Neuron (in vitro differentiated cells): Measurements from ENCODE around the gene MNT.

Experiments used
- H2AFZ ChIP-seq: one replicate; pipeline ENCODE4 v1.6.1; 2013; ENCODE audit warnings: low read depth, mild to moderate bottlenecking, inconsistent platforms, low read length, moderate library complexity
- H3K27me3 ChIP-seq: one replicate; pipeline ENCODE4 v1.6.1; 2013; ENCODE audit warnings: low read length; ENCODE audit not compliant: insufficient read depth
- H3K36me3 ChIP-seq: one replicate; pipeline ENCODE4 v1.6.1; 2013; ENCODE audit warnings: low read length; ENCODE audit not compliant: insufficient read depth
- H3K4me1 ChIP-seq: one replicate; pipeline ENCODE4 v1.6.1; 2013; ENCODE audit warnings: low read length; ENCODE audit not compliant: insufficient read depth
- H3K4me3 ChIP-seq: 2 replicates; pipeline ENCODE4 v1.5.1; 2013; ENCODE audit warnings: mild to moderate bottlenecking, low read length, moderate library complexity
- H3K9me3 ChIP-seq: one replicate; pipeline ENCODE4 v1.6.1; 2013; ENCODE audit warnings: low read length

Gene MNT

DNA sequence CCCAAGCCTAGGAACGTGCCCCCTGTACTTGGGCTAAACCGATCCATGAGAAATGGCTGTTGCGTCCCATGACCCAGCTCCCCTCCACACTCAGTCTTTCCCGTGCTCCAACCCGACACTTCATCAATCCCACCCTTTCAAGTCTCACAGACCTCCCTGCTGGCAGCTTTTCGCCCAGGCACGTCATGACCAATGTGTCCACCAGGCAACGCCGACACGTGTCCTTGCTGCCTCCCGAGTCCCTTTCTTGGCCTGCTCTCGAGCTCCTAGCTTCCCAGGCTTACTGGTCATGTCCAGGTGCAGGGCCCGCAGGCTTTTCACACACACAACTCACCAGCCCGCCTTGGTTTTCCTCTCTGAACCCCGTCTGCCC is 12.2 kb downstream of the MNT start:
- peaks cover 17% of the 10 kb centered on the region for H3K36me3 ChIP-seq
- H2AFZ ChIP-seq = no peak overlapping the region
- H3K4me1 ChIP-seq = peaks cover 54% of the 10 kb centered on the region
- H3K27me3 ChIP-seq = no peaks in the 10 kb centered on the region
- H3K4me3 ChIP-seq = no peak overlapping the region
- no peaks in the 10 kb centered on the region for H3K9me3 ChIP-seq

DNA sequence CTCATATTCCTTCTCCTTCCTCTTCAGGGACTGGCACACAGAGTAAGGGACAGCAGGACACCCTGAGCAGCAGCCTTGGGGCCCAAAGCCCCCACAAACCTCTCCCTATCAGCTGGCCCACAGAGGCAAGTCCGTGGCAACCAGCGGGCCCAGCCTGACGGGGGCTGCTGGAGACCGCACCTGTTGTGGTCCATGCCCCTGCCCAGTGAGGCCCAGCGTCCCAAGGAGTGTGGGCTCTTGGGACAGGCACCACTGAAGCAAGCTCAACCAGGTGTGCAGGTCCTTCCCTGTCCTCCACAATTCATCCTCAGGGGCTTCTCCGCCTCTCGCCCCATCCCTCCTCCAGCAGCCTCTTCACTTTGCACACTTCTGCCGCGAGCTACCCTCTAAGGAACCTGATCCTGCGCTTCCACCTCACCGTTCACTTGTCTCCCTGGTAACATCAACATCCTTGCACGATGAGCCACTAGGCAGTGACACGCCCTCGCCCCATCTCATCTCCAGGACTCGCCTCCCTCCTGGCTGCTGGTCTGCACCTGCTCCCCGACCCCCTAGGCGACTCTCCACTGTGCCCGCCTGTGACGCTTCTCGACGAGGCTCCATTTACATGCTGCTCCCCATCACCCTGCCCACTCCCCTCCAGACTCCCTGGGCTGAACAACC is 12.7 kb downstream of the MNT start:
- H3K27me3 ChIP-seq = no peaks in the 10 kb centered on the region
- H3K36me3 ChIP-seq = peaks cover 17% of the 10 kb centered on the region
- H3K9me3 ChIP-seq = no peaks in the 10 kb centered on the region
- no peak overlapping the region for H2AFZ ChIP-seq
- H3K4me3 ChIP-seq = no peak overlapping the region
- H3K4me1 ChIP-seq = peaks cover 52% of the 10 kb centered on the region

GRCh38 chr17:2387086-2388019 is 13.5 kb downstream of the MNT start:
- H3K9me3 ChIP-seq = no peaks in the 10 kb centered on the region
- no peaks in the 10 kb centered on the region for H3K27me3 ChIP-seq
- peaks cover 17% of the 10 kb centered on the region for H3K36me3 ChIP-seq
- peaks cover 51% of the 10 kb centered on the region for H3K4me1 ChIP-seq
- H2AFZ ChIP-seq = no peak overlapping the region
- no peak overlapping the region for H3K4me3 ChIP-seq

- Histone ChIP-seq H3K36me3 (peaks cover 17% of the 10 kb centered on the region), H3K9me3 (no peaks in the 10 kb centered on the region), H3K4me1 (peaks cover 43% of the 10 kb centered on the region), H3K27me3 (no peaks in the 10 kb centered on the region), H2AFZ (no peak overlapping the region), H3K4me3 (no peak overlapping the region)
These were observed 14.3 kb downstream of the MNT start for GRCh38 chr17:2386400-2387085.

DNA sequence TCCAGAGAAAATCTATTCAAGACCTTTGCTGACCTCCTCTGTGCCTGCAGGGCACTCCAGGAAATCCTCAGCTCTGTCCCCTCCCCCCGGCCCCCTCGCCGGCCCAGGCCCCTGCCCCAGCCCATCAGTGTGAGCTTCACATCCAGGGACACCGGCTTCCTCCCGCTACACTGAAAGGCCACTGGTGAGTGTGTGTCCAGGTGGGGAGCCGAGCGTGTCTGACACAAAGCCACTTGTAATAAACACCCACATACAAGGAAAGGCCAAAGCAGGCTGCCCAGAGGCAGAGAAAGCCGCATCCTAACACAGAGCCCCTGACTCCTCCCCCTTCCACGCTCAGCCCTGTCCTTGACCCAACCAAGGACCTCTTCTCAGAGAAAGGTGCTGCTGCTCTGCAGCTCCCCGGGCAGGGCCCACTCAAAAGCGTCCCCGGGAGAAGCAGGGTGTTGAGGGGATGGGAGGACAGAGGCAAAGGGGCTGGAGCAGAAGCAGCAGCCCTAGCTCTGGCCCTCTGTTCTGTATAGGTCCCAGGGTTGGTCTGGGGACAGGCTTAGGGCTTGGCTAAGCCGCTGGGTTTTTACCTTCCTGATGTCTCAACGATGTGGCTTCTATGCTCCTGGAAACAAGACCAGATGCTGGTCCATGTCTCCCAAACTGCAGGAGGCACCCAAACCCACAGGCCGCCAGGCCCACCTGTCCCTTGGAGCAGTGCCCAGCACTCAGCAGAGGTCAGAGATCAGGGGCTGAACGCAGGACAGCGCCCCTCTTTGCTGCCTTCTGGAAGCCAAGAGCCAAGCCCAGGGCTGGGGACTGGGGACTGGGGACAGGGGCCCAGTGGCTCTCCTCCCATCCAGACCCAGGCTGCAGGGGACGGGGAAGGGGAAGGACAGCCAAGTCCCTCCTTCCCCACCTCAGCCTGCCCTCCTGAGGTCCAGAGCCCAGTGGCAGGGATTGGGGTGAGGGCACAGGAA is 15.3 kb downstream of the MNT start:
- Histone ChIP-seq H3K4me3 (no peak overlapping the region), H3K36me3 (peaks cover 26% of the 10 kb centered on the region)

DNA sequence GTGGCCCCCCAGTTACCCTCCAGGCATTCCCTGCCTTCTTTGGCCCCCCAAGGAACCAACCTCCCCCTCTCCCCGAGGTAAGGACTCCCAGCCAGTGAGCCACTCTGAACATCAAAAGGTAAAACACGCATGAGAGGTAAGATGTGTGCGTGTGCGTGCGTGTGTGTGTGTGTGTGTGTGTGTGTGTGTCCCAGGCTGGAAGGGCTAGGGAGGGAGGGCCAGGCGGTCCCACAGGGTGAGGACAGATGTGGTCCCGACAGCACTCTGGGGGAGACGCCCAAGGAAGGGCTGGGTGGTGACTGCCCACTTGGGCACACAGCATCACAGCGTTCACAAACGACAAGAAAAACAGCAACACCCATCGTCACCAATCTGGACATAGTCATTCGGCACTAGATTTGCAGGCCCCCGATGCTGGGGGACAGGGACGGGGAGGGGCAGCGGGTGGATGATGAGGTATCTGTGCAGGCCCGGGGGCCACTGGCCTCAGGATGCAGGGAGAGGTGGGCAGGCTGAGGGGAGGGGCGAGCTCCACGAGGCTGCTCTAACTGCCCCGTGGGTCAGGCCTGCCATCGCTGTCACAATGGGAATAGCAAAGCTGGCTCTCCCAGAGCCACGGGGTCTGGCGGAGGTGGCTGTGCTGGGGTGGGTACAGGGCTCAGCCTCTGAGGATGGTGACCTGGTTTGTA is 16.3 kb downstream of the MNT start:
- no peaks in the 10 kb centered on the region for H3K9me3 ChIP-seq
- H3K36me3 ChIP-seq = peaks cover 32% of the 10 kb centered on the region
- peaks cover 30% of the 10 kb centered on the region for H3K4me1 ChIP-seq
- no peak overlapping the region for H2AFZ ChIP-seq
- H3K4me3 ChIP-seq = no peak overlapping the region
- H3K27me3 ChIP-seq = no peaks in the 10 kb centered on the region

More for the DNA sequence above, 15.3 kb downstream of the MNT start:
- Histone ChIP-seq H3K9me3 (no peaks in the 10 kb centered on the region), H2AFZ (no peak overlapping the region), H3K27me3 (no peaks in the 10 kb centered on the region), H3K4me1 (peaks cover 35% of the 10 kb centered on the region)

GRCh38 chr17:2383628-2384167 is 17.2 kb downstream of the MNT start:
- Histone ChIP-seq H2AFZ (no peak overlapping the region), H3K9me3 (no peaks in the 10 kb centered on the region), H3K4me1 (peaks cover 30% of the 10 kb centered on the region), H3K27me3 (no peaks in the 10 kb centered on the region), H3K4me3 (no peak overlapping the region), H3K36me3 (peaks cover 38% of the 10 kb centered on the region)

DNA sequence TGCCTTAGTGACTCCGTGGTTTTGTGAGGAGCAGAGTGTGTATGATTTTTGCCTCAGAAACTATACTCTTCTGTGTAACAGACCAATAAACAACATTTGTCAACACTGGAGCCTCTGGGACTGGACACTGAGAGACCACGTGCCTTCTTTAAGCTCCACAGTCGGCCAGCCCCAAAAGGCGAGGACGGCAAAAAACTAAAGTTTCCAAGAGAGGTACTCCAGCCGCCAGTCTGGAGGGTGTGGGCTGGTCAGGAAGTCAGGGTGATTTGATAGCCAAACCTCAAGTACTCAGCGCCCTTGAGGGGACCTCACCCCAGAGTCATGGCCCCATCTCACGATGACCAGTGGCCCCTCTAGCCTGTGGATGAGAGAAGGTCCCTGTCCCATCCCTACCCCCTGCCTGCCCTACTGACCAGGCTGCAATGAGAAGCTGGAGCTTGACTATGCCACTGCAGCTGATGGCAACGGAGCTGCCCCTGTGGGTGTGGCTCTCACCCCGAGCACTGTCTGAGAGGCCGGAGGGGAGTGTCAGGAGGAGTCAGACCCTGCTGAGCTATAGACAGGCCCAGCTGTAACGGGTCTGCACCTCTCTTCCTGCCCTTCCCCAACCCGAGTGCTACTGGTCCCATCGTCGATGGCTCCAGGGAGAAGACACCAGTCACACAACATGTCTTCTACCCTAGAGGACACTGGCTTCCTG is 19.8 kb downstream of the MNT start:
- Histone ChIP-seq H3K9me3 (no peaks in the 10 kb centered on the region), H3K4me3 (no peak overlapping the region), H3K36me3 (peaks cover 40% of the 10 kb centered on the region), H3K4me1 (peaks cover 25% of the 10 kb centered on the region), H2AFZ (no peak overlapping the region), H3K27me3 (no peaks in the 10 kb centered on the region)

DNA sequence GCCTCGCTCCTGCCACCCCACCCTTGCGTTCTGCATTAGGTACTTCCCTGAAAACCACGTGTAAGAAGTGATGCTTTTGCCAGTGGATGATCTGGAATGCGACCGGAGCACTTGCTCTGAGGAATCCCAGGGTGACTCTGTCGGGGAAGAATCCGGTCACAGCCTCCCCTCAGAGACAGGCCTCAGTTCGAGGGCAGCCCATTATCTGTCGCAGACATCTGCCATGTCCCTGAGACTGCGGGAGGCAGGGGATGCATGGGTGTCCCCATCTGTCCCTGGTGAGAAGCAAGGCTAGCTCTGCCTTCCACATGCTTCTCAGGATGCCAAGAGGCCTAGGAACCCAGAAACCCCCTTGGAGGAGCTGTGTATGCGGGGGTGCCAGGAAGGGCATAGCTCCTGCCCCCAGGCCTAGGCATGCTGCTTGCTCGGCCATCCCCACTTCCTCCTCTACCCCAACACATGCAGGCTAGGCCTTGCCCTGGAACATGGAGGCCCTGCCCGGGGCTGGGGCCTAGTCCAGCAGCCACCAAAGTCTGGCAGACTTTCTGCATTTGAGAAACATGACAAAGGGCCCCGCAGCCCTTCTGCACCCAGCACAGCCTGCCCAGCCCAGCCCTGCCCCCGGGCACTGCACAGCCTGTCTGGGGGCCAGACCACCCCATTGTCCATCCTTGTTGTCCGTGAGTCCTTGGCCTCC is 20.5 kb downstream of the MNT start:
- no peak overlapping the region for H2AFZ ChIP-seq
- H3K27me3 ChIP-seq = no peaks in the 10 kb centered on the region
- no peak overlapping the region for H3K4me3 ChIP-seq
- peaks cover 47% of the 10 kb centered on the region for H3K36me3 ChIP-seq
- H3K9me3 ChIP-seq = no peaks in the 10 kb centered on the region
- peaks cover 18% of the 10 kb centered on the region for H3K4me1 ChIP-seq

GRCh38 chr17:2379489-2380225 is 21.2 kb downstream of the MNT start:
- no peak overlapping the region for H2AFZ ChIP-seq
- no peak overlapping the region for H3K4me3 ChIP-seq
- H3K36me3 ChIP-seq = peaks cover 50% of the 10 kb centered on the region
- H3K27me3 ChIP-seq = no peaks in the 10 kb centered on the region
- no peaks in the 10 kb centered on the region for H3K9me3 ChIP-seq
- H3K4me1 ChIP-seq = peaks cover 11% of the 10 kb centered on the region
